Stimulated activated CD8-positive, alpha-beta memory T cell treated with anti-CD3 and anti-CD28 coated beads, Interleukin-7, amount 100 ng/mL, for 24 hours (primary cell): ENCODE data around the gene REXO2.

ENCODE experiments used
- DNase-seq: peaks from one replicate; pipeline ENCODE4 v3.0.0-alpha.2; 2020; ENCODE audit warnings: low read depth

The REXO2 gene

GRCh38 chr11:114439229-114440120 is at the start of gene REXO2:
REXO2 (plus strand) TSS chr11:114439467; CDS start chr11:114439529, 62 bp downstream.
- DNase-seq = peak; percentile 86

- no peak for DNase-seq
Observed at GRCh38 chr11:114392735-114393667, 46.3 kb upstream of the REXO2 start.

GRCh38 chr11:114395736-114396135 is 43.5 kb upstream of the REXO2 start:
- no peak for DNase-seq

- no peak for DNase-seq
Observed at GRCh38 chr11:114396916-114397315, 42.4 kb upstream of the REXO2 start.

GRCh38 chr11:114397349-114397982 is 41.8 kb upstream of the REXO2 start:
- no peak for DNase-seq

GRCh38 chr11:114398303-114398920 is 40.9 kb upstream of the REXO2 start:
- DNase-seq = no peak

- DNase-seq = no peak
Observed at GRCh38 chr11:114399490-114400215, 39.6 kb upstream of the REXO2 start.

- DNase-seq = peak; percentile 95
Observed at GRCh38 chr11:114400216-114400914, 38.9 kb upstream of the REXO2 start, which contains the start of the genes C11orf71 and RBM7. C11orf71 (minus strand) TSS chr11:114400511; CDS start chr11:114400331, 180 bp downstream. RBM7 (plus strand) TSS chr11:114400666; CDS start chr11:114400672, 6 bp downstream.

GRCh38 chr11:114400915-114401223 is 38.4 kb upstream of the REXO2 start:
- DNase-seq = no peak

GRCh38 chr11:114401311-114401710 is 38.0 kb upstream of the REXO2 start:
- no peak for DNase-seq

- no peak for DNase-seq
Observed at GRCh38 chr11:114412946-114413345, 26.3 kb upstream of the REXO2 start.

GRCh38 chr11:114413958-114414357 is 25.3 kb upstream of the REXO2 start:
- no peak for DNase-seq

GRCh38 chr11:114416441-114416961 is 22.8 kb upstream of the REXO2 start:
- no peak for DNase-seq

GRCh38 chr11:114426280-114426679 is 13.0 kb upstream of the REXO2 start:
- no peak for DNase-seq

- no peak for DNase-seq
Observed at GRCh38 chr11:114430290-114430689, 9.0 kb upstream of the REXO2 start.

- DNase-seq = no peak
Observed at GRCh38 chr11:114432893-114433292, 6.4 kb upstream of the REXO2 start.

GRCh38 chr11:114433376-114433775 is 5.9 kb upstream of the REXO2 start:
- no peak for DNase-seq

- DNase-seq = no peak
Observed at GRCh38 chr11:114438303-114438702, 964 bp upstream of the REXO2 start.

GRCh38 chr11:114440121-114440860 is 1.0 kb downstream of the REXO2 start:
- no peak for DNase-seq
